ENCODE measurements around the gene KLK6. TPM values are rescaled to one million over a fixed set of nuclear protein-coding genes. Genes with fewer than 3 reads are reported as not detected.
"Not testable (repeated sequence)": the region's sequence is repeated elsewhere in the genome, so short reads cannot be mapped to it uniquely, and the experiment has no call there.

Gene KLK6
- total RNA-seq, 4 donors from 2014 or later: not detected

GRCh38 chr19:50994129-50994528 lies 24.7 kb upstream of the KLK6 start:
- H3K9me3 ChIP-seq: no peaks in the 10 kb centered on the region
- no peak overlapping the region for H3K27ac ChIP-seq
- no peak overlapping the region for H3K4me3 ChIP-seq (replicated peaks in 1 of 3)
- no peak for DNase-seq
- no peaks in the 10 kb centered on the region for H3K27me3 ChIP-seq
- intact Hi-C loops (cut with DNase I): no loop called here
- TF ChIP-seq POLR2A (IDR thresholded peaks at IDR 0.05): no peak
- TF ChIP-seq CTCF (IDR thresholded peaks at IDR 0.05): no peak
- H3K4me1 ChIP-seq: no peaks in the 10 kb centered on the region
- H3K36me3 ChIP-seq: no peaks in the 10 kb centered on the region
- 81 to 88% methylated on average over 2 of the region's 2 CpGs for WGBS, 2 donors

- Histone ChIP-seq H3K27me3 (no peaks in the 10 kb centered on the region), H3K4me3 (replicated peaks in 1 of 3) (no peak overlapping the region), H3K36me3 (no peaks in the 10 kb centered on the region), H3K9me3 (no peaks in the 10 kb centered on the region), H3K4me1 (no peaks in the 10 kb centered on the region), H3K27ac (no peak overlapping the region)
- WGBS, 2 donors: 68 to 71% methylated on average over 2 of the region's 2 CpGs
- intact Hi-C loops (cut with DNase I): no loop called here
- no peak for TF ChIP-seq CTCF (IDR thresholded peaks at IDR 0.05)
- no peak for TF ChIP-seq POLR2A (IDR thresholded peaks at IDR 0.05)
- DNase-seq: no peak
These were observed 23.3 kb upstream of the KLK6 start for GRCh38 chr19:50992666-50993035.

- H3K27me3 ChIP-seq; DNase-seq; H3K4me3 ChIP-seq (replicated peaks in 1 of 3); H3K27ac ChIP-seq; H3K36me3 ChIP-seq; intact Hi-C loops (cut with DNase I); H3K9me3 ChIP-seq; H3K4me1 ChIP-seq: not testable (repeated sequence)
- WGBS, 2 donors: 83 to 85% methylated on average over 14 of the region's 14 CpGs
These were observed 15.0 kb upstream of the KLK6 start for GRCh38 chr19:50984416-50984815.

GRCh38 chr19:50983625-50984292 lies 14.4 kb upstream of the KLK6 start, which contains the start of gene KLK7:
KLK7 (minus strand) TSS chr19:50983917; CDS start chr19:50982399, 1,518 bp downstream.
- TF ChIP-seq POLR2A (IDR thresholded peaks at IDR 0.05): no peak
- TF ChIP-seq CTCF (IDR thresholded peaks at IDR 0.05): no peak
- DNase-seq: no peak
- Histone ChIP-seq H3K27ac (no peak within 1 kb of the TSS), H3K36me3 (no peaks in the 10 kb centered on the region), H3K4me1 (no peaks in the 10 kb centered on the region), H3K27me3 (no peaks in the 10 kb centered on the region), H3K4me3 (replicated peaks in 1 of 3) (no peak within 1 kb of the TSS), H3K9me3 (no peaks in the 10 kb centered on the region)
- intact Hi-C loops (cut with DNase I): no loop called here
- 12 to 24% methylated on average over 16 to 28 of the region's 28 CpGs for WGBS, 2 donors

- no peak for DNase-seq
- H3K27ac ChIP-seq: no peak overlapping the region
- H3K36me3 ChIP-seq: no peaks in the 10 kb centered on the region
- no peaks in the 10 kb centered on the region for H3K9me3 ChIP-seq
- 77 to 86% methylated on average over 4 of the region's 4 CpGs for WGBS, 2 donors
- no peaks in the 10 kb centered on the region for H3K27me3 ChIP-seq
- no peaks in the 10 kb centered on the region for H3K4me1 ChIP-seq
- TF ChIP-seq CTCF (IDR thresholded peaks at IDR 0.05) (no peak), POLR2A (IDR thresholded peaks at IDR 0.05) (no peak)
- H3K4me3 ChIP-seq (replicated peaks in 1 of 3): no peak overlapping the region
- intact Hi-C loops (cut with DNase I): no loop called here
These were observed 12.8 kb upstream of the KLK6 start for GRCh38 chr19:50982186-50982585.

Data from thyroid gland (tissue), 4 donors.